GM19328 (cell line): ENCODE measurements around the gene HPCAL1.

ENCODE experiments used
- ATAC-seq: cut with Tn5 transposase; IDR thresholded peaks from one replicate; pipeline ENCODE4 v1.9.1; 2021; ENCODE audit warnings: mild to moderate bottlenecking, moderate library complexity; ENCODE audit not compliant: unreplicated experiment

HPCAL1 gene

DNA sequence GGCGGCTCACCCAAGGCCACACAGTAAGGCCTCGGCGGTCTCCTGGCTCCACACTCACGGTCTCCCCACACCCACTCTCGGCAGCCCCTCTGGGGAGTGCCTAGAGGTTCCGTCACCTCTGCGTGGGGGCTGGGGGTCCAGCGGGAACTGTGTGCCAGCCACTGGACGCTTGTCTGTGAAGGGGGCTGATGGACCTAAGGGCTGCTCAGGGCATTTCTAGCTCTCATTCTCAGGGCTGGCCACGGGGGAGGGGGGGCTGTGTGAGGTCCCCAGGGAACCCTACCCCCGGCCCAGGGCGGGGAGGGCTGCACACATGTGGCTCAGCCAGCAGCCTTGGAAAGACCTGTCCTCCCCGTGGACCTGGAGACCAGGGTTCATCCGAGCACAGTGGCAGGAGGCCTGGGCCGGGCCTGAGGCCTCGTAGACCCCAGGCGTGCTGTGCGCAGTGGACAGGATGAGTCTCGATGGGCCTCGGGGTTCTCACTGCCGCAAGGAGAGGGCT is 172.6 kb downstream of the HPCAL1 start:
- no peak for ATAC-seq

DNA sequence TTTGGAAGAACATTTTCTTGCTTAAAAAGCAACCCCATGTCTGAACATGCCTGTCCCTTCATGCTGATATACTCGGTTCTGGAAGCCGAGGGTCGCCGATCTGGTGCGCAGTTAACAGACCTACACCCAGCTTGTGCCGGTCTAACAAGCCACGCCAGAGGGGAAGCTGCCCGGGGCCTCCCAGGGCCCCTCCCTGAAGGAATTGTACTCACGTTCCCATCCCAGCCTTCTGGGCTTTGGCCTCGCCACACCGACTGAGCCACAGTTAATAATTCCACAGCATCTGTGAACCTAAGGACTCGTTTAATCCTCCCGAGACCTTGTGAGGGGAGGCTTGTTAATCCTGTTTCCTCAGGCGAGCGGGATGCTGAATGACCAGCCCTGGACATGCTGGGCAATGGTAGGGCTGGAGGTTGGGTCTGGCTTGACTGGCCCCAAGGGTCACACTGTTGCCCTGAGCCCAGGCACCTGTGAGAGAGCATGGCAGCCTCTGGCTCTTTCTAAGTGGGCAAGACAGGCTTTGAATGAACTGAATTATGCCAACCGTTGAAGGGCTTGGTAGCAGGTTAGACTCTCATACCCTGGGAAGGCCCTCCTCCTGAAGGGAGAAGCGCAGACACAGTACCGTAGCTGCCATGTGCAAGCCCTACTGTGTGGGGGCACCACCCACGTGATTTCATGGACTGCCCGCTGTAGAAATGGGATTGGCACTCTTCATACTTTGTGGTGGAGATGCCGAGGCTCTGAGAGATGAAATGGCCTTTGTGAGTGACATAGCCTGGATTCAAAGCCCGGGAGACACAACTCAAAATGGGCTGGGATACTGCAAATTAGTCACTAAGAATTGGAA is 173.3 kb downstream of the HPCAL1 start:
- no peak for ATAC-seq

DNA sequence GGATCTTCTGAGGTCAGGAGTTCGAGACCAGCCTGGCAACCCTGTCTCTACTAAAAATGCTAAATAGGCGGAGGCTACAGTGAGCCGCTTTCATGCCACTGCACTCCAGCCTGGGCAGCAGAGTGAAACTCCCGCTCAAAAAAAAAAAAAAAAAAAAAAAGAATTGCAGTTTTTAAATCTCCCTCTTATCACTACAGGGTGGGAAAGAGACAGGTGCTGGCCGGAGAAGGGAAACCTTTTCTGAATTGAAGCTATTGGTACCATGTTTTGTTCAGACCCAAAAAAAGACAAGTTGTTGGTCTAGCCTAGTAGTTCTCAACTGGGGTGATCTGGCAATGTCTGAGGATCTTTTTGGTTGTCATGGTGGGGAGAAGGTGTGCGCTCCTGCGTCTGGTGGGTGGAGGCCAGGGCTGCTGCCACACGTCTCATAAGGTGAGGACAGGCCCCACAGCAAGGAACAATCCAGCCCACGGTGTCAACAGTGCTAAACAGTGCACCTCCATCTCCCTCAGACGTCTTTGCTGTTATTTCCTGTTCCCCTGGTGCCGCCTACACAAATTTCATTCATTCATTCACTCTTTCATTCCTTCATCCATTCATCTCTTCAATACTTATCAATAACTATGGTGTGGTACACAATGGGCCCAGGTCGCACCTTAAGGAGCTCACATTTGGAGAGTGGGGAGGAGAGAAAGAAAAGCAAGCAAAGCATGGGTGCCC is 174.2 kb downstream of the HPCAL1 start:
- ATAC-seq: no peak
